Upper lobe of left lung (tissue), 6 donors: ENCODE measurements around the gene NUTF2. TPM values are rescaled to one million over a fixed set of nuclear protein-coding genes. Genes with fewer than 3 reads are reported as not detected.
A peak's percentile ranks its signal among the peaks of the same experiment; 100 is the strongest.

Source experiments
- ATAC-seq, 2 donors: fragments of 200-7000 bp; cut with Tn5 transposase; one replicate each; pipeline ENCODE4 v1.9.1; 2022; ENCODE audit warnings: mild to moderate bottlenecking in 2 of 2, moderate library complexity in 2 of 2; ENCODE audit not compliant: low FRiP score in 2 of 2
- DNase-seq, 2 donors: peaks; one replicate each; pipeline ENCODE4 v3.0.0-alpha.2; 2019 to 2020
- H3K27ac ChIP-seq, 4 donors: fragments of 200-600 bp; sonication (generic); one replicate each; pipeline ENCODE4 v1.5.1; 2016 to 2019
- H3K27me3 ChIP-seq, 4 donors: fragments of 200-600 bp; sonication (generic); one replicate each; pipeline ENCODE4 v1.5.1; 2017 to 2019
- H3K36me3 ChIP-seq, 4 donors: fragments of 200-600 bp; sonication (generic); one replicate each; pipeline ENCODE4 v1.5.1; 2016 to 2019
- H3K4me1 ChIP-seq, 4 donors: fragments of 200-600 bp; sonication (generic); one replicate each; pipeline ENCODE4 v1.5.1; 2018 to 2019
- H3K4me3 ChIP-seq, 4 donors: fragments of 200-600 bp; sonication (generic); one replicate each; pipeline ENCODE4 v1.5.1; 2017 to 2019; ENCODE audit warnings: mild to moderate bottlenecking in 2 of 4, moderate library complexity in 1 of 4
- H3K9me3 ChIP-seq, 4 donors: fragments of 200-600 bp; sonication (generic); one replicate each; pipeline ENCODE4 v1.5.1; 2018 to 2019
- CTCF ChIP-seq, 6 experiments: fragments of 450-650 bp in 4 of 6; fragments of 200-600 bp in 2 of 6; sonication (generic) in 2 of 6; IDR thresholded peaks; one replicate each; pipeline ENCODE4 v1.5.1; 2016 to 2019; ENCODE audit warnings: antibody characterized with exemption in 6 of 6
- EP300 ChIP-seq, 4 donors: sonication (generic); formaldehyde crosslinking; IDR thresholded peaks; one replicate each; pipeline ENCODE4 v1.5.1; 2017; ENCODE audit warnings: antibody characterized with exemption in 4 of 4, control low read depth in 2 of 4
- POLR2A ChIP-seq, 4 donors: fragments of 450-650 bp; IDR thresholded peaks; one replicate each; pipeline ENCODE4 v1.5.1; 2016 to 2017; ENCODE audit warnings: antibody characterized with exemption in 4 of 4, mild to moderate bottlenecking in 2 of 4
- POLR2AphosphoS5 ChIP-seq, 2 donors: sonication (generic); formaldehyde crosslinking; IDR thresholded peaks; one replicate each; pipeline ENCODE4 v1.5.1; 2017; ENCODE audit warnings: antibody characterized with exemption in 2 of 2
- WGBS, 2 donors: methylation state at CpG; one replicate each; pipeline ENCODE4 v1.1.5; 2017 to 2018; 5-methylcytosine and 5-hydroxymethylcytosine counted together
- total RNA-seq, 6 donors: library from RNA; depleted of rRNA in 4 of 6; stranded (reverse); fragments of >200 nt in 4 of 6; gene quantifications; one replicate each; pipeline versions ENCODE4 v1.1.0 to v1.2.1, GENCODE V29; 2016 to 2021
- donor health status: DM: no; HTN: no; CAD: no; lungs with moderate emphysema.
- donor health status: DM: no; HTN: yes; CAD: no; lungs with severe emphysema.

NUTF2 gene
- total RNA-seq, 6 donors from 2014 or later, result 50.2 to 203 (median 78.3) TPM

GRCh38 chr16:67856927-67857546 lies 10.3 kb downstream of the NUTF2 start:
- no peak for ATAC-seq
- no peak overlapping the region for H3K4me3 ChIP-seq
- H3K9me3 ChIP-seq, result no peaks in the 10 kb centered on the region
- H3K4me1 ChIP-seq, result peaks cover 25 to 42% (median 30%) of the 10 kb centered on the region in 4 donors
- TF ChIP-seq POLR2A (IDR thresholded peaks at IDR 0.05) (no peak), POLR2AphosphoS5 (IDR thresholded peaks at IDR 0.05) (no peak), EP300 (IDR thresholded peaks at IDR 0.05) (no peak), CTCF (IDR thresholded peaks at IDR 0.05) (no peak)
- H3K27me3 ChIP-seq, result no peaks in the 10 kb centered on the region
- no peak for DNase-seq
- peak overlapping the region; percentile 66 to 90 (median 78) for H3K27ac ChIP-seq
- H3K36me3 ChIP-seq, result peaks cover 0 to 8% (median 0%) of the 10 kb centered on the region in 4 donors
- 85 to 95% methylated on average over 3 to 5 of the region's 5 CpGs for WGBS, 2 donors

- DNase-seq, result peak in 1 of 2 donors; percentile 82
- TF ChIP-seq POLR2AphosphoS5 (IDR thresholded peaks at IDR 0.05), result peak; percentile 52 to 80
- TF ChIP-seq CTCF (IDR thresholded peaks at IDR 0.05), result peak in 1 of 6 experiments; percentile 5
- no peak for TF ChIP-seq POLR2A (IDR thresholded peaks at IDR 0.05)
- peak; percentile 36 to 59 (median 46) for TF ChIP-seq EP300 (IDR thresholded peaks at IDR 0.05)
- no peaks in the 10 kb centered on the region for H3K27me3 ChIP-seq
- no peak overlapping the region for H3K4me3 ChIP-seq
- peaks cover 0 to 8% (median 0%) of the 10 kb centered on the region in 4 donors for H3K36me3 ChIP-seq
- WGBS, 2 donors, result 33 to 36% methylated on average over 3 of the region's 3 CpGs
- ATAC-seq, result peak; percentile 95
- peak overlapping the region; percentile 66 to 90 (median 78) for H3K27ac ChIP-seq
- peaks cover 27 to 37% (median 30%) of the 10 kb centered on the region in 4 donors for H3K4me1 ChIP-seq
- no peaks in the 10 kb centered on the region for H3K9me3 ChIP-seq
Measured at GRCh38 chr16:67857547-67858233, 11.0 kb downstream of the NUTF2 start.

GRCh38 chr16:67858500-67858899 lies 11.8 kb downstream of the NUTF2 start:
- no peak for ATAC-seq
- 55 to 63% methylated on average over 4 of the region's 4 CpGs for WGBS, 2 donors
- no peaks in the 10 kb centered on the region for H3K9me3 ChIP-seq

GRCh38 chr16:67860589-67861398 lies 14.1 kb downstream of the NUTF2 start:
- Histone ChIP-seq H3K27me3 (no peaks in the 10 kb centered on the region), H3K36me3 (peaks cover 0 to 11% (median 3%) of the 10 kb centered on the region in 4 donors), H3K27ac (peak overlapping the region in 2 of 4 donors; percentile 2 to 17), H3K4me1 (peaks cover 28 to 36% (median 32%) of the 10 kb centered on the region in 4 donors), H3K9me3 (no peaks in the 10 kb centered on the region), H3K4me3 (no peak overlapping the region)
- 83 to 86% methylated on average over 8 of the region's 8 CpGs for WGBS, 2 donors
- peak in 1 of 2 donors; percentile 49 for ATAC-seq
- DNase-seq, result no peak
- TF ChIP-seq POLR2AphosphoS5 (IDR thresholded peaks at IDR 0.05), result no peak
- TF ChIP-seq POLR2A (IDR thresholded peaks at IDR 0.05), result no peak
- TF ChIP-seq EP300 (IDR thresholded peaks at IDR 0.05), result no peak
- no peak for TF ChIP-seq CTCF (IDR thresholded peaks at IDR 0.05)

More at GRCh38 chr16:67858500-67858899, 11.8 kb downstream of the NUTF2 start:
- no peak for TF ChIP-seq POLR2AphosphoS5 (IDR thresholded peaks at IDR 0.05)
- no peak for TF ChIP-seq POLR2A (IDR thresholded peaks at IDR 0.05)
- TF ChIP-seq CTCF (IDR thresholded peaks at IDR 0.05), result no peak
- TF ChIP-seq EP300 (IDR thresholded peaks at IDR 0.05), result no peak
- H3K4me3 ChIP-seq, result no peak overlapping the region
- peaks cover 0 to 8% (median 0%) of the 10 kb centered on the region in 4 donors for H3K36me3 ChIP-seq
- H3K27ac ChIP-seq, result peak overlapping the region; percentile 66 to 90 (median 78)
- peaks cover 32 to 37% (median 33%) of the 10 kb centered on the region in 4 donors for H3K4me1 ChIP-seq
- no peak for DNase-seq
- H3K27me3 ChIP-seq, result no peaks in the 10 kb centered on the region
